AG04450 (cell line): Measurements from ENCODE around the gene HCFC2. TPM values are rescaled to one million over a fixed set of nuclear protein-coding genes. Genes with fewer than 3 reads are reported as not detected.
"Not testable (repeated sequence)": the region's sequence is repeated elsewhere in the genome, so short reads cannot be mapped to it uniquely, and the experiment has no call there.

ENCODE experiments used
- CTCF ChIA-PET: fragments of 300-600, 350-600 bp; formaldehyde crosslinking; extraction: SDS; loops from one replicate; lab custom pipeline; 2022; ENCODE audit warnings: antibody characterized with exemption, inconsistent platforms; lab: Charles Lee
- POLR2A ChIA-PET: fragments of 350-600 bp; formaldehyde crosslinking; extraction: SDS; loops from one replicate; lab custom pipeline; 2021; ENCODE audit warnings: antibody characterized with exemption, inconsistent platforms; lab: Yijun Ruan, JAX
- DNase-seq: peaks from one replicate; pipeline ENCODE4 v3.0.0-alpha.2; 2011; ENCODE audit warnings: low read depth, low spot score
- H3K27ac ChIP-seq: one replicate; pipeline ENCODE4 v1.5.1; 2012; ENCODE audit warnings: low read depth, low read length, control low read depth
- H3K27me3 ChIP-seq: one replicate; pipeline ENCODE4 v1.6.0; 2012; ENCODE audit warnings: low read length; ENCODE audit not compliant: control insufficient read depth, insufficient read depth
- H3K4me3 ChIP-seq: 2 replicates; pipeline ENCODE4 v1.5.1; 2011; ENCODE audit warnings: mild to moderate bottlenecking, low read depth, low read length, control low read depth
- H3K9me3 ChIP-seq: 2 replicates; pipeline ENCODE4 v1.5.1; 2012; ENCODE audit warnings: low read length; ENCODE audit not compliant: control insufficient read depth, insufficient read depth
- polyA plus RNA-seq: library from polyadenylated mRNA; depleted of rRNA; stranded (reverse); fragments of >200 nt; gene quantifications from 2 replicates; pipeline ENCODE4 v1.2.3, GENCODE V29; 2011
- TF ChIP-seq, protein P1 (sequence below): IDR thresholded peaks from 2 replicates; pipeline ENCODE4 v1.5.1; 2011; ENCODE audit warnings: low read depth, low read length, control low read depth, inconsistent platforms

HCFC2 gene
- polyA plus RNA-seq, 1 experiment: 31.4 TPM

DNA sequence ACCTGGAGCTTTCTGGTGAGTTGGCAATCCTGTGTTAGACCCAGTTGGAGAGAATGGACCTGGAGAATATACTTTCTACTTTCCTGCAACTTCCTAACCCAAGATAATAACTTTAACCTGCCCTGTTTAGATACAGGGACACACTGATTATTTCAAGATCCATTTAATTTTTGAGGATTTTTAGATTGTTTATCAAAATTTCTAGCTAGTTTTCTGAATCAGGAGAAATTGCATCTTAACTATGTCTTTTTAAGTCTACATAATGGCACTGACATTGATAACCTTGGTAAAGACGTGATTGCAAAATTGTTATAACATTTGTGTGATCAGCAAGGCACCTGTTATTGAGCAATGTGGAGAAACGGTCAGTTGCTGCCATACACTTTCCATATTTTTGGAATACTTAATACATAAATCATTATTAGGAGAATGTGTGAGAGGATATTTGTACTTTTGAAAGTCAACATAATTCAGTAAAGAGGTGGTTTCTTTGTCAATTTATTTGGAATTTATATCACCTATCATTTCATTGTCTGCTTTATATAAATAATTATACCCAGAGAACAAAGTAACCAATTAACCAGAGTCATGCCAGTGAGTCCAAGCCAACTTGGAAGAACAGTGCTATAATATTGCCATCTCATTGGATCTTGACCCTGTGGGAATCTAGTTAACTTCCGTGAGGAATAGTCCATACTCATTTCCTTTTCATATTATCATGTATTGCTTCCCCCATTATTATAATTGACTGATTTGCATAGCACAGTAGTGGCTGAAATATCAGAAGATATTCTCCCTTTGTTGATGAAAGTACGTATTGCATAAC is 45.3 kb downstream of the HCFC2 start:
- no peak for DNase-seq
- ChIA-PET CTCF (interaction anchor here (0.6 to 4.5 kb wide), 56 partner anchors 11 to 340 kb away, joined by 3 to 82 read pairs (median 5); partner anchors contain the start of genes EID3, HCFC2 and TDG), POLR2A (interaction anchor here (0.7 to 1.5 kb wide), 4 partner anchors 18 to 140 kb away, joined by 3 to 6 read pairs (median 5); partner anchors contain the start of gene HCFC2)
- TF ChIP-seq, protein P1, sequence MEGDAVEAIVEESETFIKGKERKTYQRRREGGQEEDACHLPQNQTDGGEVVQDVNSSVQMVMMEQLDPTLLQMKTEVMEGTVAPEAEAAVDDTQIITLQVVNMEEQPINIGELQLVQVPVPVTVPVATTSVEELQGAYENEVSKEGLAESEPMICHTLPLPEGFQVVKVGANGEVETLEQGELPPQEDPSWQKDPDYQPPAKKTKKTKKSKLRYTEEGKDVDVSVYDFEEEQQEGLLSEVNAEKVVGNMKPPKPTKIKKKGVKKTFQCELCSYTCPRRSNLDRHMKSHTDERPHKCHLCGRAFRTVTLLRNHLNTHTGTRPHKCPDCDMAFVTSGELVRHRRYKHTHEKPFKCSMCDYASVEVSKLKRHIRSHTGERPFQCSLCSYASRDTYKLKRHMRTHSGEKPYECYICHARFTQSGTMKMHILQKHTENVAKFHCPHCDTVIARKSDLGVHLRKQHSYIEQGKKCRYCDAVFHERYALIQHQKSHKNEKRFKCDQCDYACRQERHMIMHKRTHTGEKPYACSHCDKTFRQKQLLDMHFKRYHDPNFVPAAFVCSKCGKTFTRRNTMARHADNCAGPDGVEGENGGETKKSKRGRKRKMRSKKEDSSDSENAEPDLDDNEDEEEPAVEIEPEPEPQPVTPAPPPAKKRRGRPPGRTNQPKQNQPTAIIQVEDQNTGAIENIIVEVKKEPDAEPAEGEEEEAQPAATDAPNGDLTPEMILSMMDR: no peak
- Histone ChIP-seq H3K9me3 (no peaks in the 10 kb centered on the region), H3K27ac (no peak overlapping the region), H3K4me3 (no peak overlapping the region), H3K27me3 (no peaks in the 10 kb centered on the region)

DNA sequence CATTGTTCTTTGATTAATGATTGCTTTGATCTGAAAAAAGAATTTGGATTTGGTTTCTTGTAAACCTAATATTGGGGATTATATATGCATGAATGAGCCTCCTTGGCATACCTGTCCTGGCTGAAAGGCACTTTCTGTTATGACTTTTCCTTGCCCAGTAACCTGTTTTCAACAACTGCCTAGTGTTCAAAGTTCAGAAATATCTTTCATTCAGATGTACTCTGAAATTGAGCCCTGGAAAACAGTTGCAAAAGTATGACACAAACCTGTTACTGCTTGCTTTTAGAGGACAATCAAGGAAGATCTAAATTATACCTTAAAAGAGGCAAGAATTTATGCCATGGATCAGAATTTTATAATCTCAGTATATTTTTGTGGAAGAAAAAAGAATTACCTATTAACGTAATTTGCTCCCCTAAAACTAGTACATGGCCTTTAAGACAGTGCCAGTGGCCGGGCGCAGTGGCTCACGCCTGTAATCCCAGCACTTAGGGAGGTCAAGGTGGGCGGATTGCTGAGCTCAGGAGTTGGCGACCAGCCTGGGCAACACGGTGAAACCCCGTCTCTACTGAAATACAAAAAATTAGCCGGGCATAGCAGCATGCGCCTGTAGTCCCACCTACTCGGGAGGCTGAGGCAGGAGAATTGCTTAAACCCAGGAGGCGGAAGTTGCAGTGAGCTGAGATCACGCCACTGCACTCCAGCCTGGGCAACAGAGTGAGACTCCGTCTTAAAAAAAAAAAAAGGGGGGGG is 50.7 kb downstream of the HCFC2 start:
- H3K9me3 ChIP-seq, H3K4me3 ChIP-seq, H3K27ac ChIP-seq, DNase-seq, POLR2A ChIA-PET, H3K27me3 ChIP-seq, CTCF ChIA-PET: not testable (repeated sequence)

DNA sequence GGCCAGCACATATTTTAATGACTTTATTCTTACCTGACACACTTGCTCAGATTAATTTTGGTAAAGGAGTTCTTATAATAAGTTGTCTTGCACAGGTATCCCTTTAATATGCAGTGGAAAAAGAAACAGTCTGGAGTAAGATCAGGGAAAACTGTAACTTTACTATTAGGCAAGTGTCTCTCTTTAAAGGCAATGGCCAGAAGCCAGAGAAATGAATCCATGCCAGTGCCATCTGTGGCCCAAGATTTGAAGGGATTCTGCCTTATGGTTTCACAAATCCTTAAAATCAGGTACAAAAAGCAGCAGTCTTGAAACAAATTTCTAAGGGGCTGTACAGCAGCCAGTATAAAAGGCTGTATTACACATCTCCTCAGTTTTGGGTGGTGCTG is 51.2 kb downstream of the HCFC2 start:
- Histone ChIP-seq H3K27me3 (no peaks in the 10 kb centered on the region), H3K9me3 (no peaks in the 10 kb centered on the region), H3K4me3 (no peak overlapping the region), H3K27ac (no peak overlapping the region)
- POLR2A ChIA-PET: no interaction called here
- CTCF ChIA-PET: no interaction called here
- TF ChIP-seq, protein P1: no peak
- DNase-seq: no peak

DNA sequence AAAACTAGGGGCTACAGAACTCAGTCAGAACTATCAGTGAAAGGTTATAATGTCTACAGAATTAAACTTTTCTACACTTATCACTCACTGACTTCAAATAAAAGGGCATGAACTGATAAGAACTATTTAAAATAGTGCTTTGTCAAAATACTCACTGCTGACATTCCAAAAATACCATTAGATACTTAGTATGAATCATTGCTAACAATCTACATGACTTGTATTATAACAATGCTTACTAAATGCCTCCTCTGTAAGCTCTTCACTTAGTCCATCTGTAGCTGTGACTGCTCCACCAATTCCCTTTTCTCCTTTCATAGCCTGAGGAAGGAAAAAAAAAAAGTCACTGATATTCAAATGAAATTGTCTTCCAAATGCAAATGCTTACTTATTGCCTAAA is 56.7 kb downstream of the HCFC2 start:
- Histone ChIP-seq H3K27me3 (no peaks in the 10 kb centered on the region), H3K9me3 (no peaks in the 10 kb centered on the region), H3K4me3 (no peak overlapping the region), H3K27ac (no peak overlapping the region)
- TF ChIP-seq, protein P1: no peak
- ChIA-PET POLR2A (interaction anchor here (0.6 to 1.1 kb wide), 3 partner anchors 16 to 18 kb away, joined by 5 to 7 read pairs (median 6); partner anchors contain the start of gene NFYB), CTCF (interaction anchor here (4.5 kb wide), 1 partner anchor 12 kb away, joined by 34 read pairs; no protein-coding TSS in a partner anchor)
- peak; percentile 29 for DNase-seq

DNA sequence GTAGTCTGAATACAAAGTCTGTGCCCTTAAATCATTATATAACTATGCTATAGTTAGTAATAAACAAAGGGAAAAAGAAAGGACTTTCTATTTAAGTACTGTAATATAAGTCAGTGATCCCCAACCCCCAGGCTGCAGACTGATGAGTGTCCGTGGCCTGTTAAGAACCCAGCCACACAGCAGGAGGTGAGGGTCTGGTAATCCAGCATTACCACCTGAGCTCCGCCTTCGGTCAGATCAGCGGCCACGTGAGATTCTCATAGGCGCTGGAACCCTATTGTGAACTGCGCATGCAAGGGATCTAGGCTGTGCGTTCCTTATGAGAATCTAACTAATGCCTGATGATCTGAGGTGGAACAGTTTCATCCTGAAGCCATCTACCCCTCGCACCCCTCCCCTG is 58.0 kb downstream of the HCFC2 start:
- ChIA-PET POLR2A (no interaction called here), CTCF (interaction anchor here (1.1 to 4.5 kb wide), 2 partner anchors 13 to 14 kb away, joined by 3 to 34 read pairs; no protein-coding TSS in a partner anchor)
- H3K9me3 ChIP-seq: no peaks in the 10 kb centered on the region
- no peak overlapping the region for H3K4me3 ChIP-seq
- no peaks in the 10 kb centered on the region for H3K27me3 ChIP-seq
- no peak overlapping the region for H3K27ac ChIP-seq
- DNase-seq: no peak
- TF ChIP-seq, protein P1: no peak
